ENCODE results near the gene MYH13.

Gene MYH13

GRCh38 chr17:10337136-10337535, 35.7 kb downstream of the MYH13 start:
- DNase-seq (ENCODE audit: low read depth, low spot score): no peak
- in situ Hi-C loops (cut with HindIII; ENCODE audit: low sequenced_read_pairs): no loop called here
- TF ChIP-seq, protein P1, sequence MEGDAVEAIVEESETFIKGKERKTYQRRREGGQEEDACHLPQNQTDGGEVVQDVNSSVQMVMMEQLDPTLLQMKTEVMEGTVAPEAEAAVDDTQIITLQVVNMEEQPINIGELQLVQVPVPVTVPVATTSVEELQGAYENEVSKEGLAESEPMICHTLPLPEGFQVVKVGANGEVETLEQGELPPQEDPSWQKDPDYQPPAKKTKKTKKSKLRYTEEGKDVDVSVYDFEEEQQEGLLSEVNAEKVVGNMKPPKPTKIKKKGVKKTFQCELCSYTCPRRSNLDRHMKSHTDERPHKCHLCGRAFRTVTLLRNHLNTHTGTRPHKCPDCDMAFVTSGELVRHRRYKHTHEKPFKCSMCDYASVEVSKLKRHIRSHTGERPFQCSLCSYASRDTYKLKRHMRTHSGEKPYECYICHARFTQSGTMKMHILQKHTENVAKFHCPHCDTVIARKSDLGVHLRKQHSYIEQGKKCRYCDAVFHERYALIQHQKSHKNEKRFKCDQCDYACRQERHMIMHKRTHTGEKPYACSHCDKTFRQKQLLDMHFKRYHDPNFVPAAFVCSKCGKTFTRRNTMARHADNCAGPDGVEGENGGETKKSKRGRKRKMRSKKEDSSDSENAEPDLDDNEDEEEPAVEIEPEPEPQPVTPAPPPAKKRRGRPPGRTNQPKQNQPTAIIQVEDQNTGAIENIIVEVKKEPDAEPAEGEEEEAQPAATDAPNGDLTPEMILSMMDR (IDR thresholded peaks at IDR 0.05; ENCODE audit: low read depth, low read length): no peak
- H3K4me3 ChIP-seq (ENCODE audit: low read depth, low read length): no peak overlapping the region

GRCh38 chr17:10336393-10336792, 36.4 kb downstream of the MYH13 start:
- in situ Hi-C loops (cut with HindIII; ENCODE audit: low sequenced_read_pairs): no loop called here
- no peak for DNase-seq (ENCODE audit: low read depth, low spot score)
- TF ChIP-seq, protein P1 (IDR thresholded peaks at IDR 0.05; ENCODE audit: low read depth, low read length): no peak
- H3K4me3 ChIP-seq (ENCODE audit: low read depth, low read length): no peak overlapping the region

GRCh38 chr17:10332515-10332914, 40.3 kb downstream of the MYH13 start:
- no peak for DNase-seq (ENCODE audit: low read depth, low spot score)
- TF ChIP-seq, protein P1 (IDR thresholded peaks at IDR 0.05; ENCODE audit: low read depth, low read length): no peak
- in situ Hi-C loops (cut with HindIII; ENCODE audit: low sequenced_read_pairs): no loop called here

DNA sequence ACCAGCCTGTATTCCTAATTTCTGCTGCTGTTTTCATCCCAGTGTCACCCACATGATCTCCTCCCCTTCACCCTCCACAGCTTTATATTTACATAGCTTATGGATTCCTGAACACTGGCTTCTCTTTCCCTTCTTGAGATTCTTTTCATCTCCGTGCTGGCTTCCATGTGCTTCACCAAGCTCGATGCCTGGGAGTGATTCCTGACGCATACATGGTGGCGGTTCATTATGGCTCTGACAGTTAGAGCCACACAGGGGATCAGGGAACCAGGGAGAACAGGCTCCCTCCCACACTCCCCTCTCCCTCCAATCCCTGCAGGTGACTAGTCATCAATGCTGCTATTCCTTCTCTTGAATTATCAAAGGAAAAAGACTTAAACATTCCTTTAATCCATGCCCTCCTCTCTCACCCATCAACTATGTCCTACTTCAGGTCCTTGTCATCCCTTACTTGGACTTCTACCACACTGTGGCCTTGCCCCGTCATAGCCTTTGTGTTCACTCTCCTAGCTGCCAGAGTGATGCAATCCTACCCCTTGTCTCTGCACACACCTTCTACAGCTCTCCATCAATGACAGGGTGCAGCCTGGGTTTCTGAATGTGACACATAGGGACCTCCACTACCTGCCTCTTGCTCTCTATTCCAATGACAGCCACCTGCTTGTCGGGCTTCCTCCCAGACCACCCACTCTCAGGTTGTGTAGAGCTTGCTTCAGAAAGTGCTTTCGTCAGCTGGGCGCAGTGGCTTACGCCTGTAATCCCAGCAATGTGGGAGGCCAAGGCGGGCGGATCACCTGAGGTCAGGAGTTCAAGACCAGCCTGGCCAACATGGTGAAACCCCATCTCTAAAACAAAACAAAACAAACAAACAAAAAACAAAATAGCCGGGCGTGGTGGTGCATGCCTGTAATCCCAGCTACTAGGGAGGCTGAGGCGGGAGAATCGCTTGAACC, 43.6 kb downstream of the MYH13 start:
- in situ Hi-C loops (cut with HindIII; ENCODE audit: low sequenced_read_pairs): no loop called here
- DNase-seq (ENCODE audit: low read depth, low spot score): no peak
- no peak overlapping the region for H3K4me3 ChIP-seq (ENCODE audit: low read depth, low read length)
- TF ChIP-seq, protein P1 (IDR thresholded peaks at IDR 0.05; ENCODE audit: low read depth, low read length): no peak

More at GRCh38 chr17:10332515-10332914, 40.3 kb downstream of the MYH13 start:
- H3K4me3 ChIP-seq (ENCODE audit: low read depth, low read length): no peak overlapping the region

DNA sequence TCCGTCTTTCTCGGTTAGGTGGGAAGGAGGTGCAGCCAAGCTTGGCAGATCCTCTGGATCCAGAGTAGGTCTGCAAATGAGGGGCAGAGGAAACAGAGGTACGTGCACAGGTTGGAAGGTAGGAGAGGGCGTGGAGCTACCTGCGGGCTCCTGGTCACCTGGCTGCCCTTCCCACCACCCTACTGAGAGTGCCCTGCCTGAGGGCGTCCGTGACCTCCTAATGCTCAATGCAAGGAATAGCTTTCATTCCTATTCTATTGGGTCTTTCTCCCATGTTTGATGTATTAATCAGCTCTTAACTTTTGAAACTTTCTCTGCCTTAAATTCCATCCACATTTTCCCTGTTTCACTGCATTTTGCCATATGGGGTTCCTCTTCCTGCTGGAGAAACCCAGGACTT, 44.6 kb downstream of the MYH13 start:
- in situ Hi-C loops (cut with HindIII; ENCODE audit: low sequenced_read_pairs): no loop called here
- TF ChIP-seq, protein P1 (IDR thresholded peaks at IDR 0.05; ENCODE audit: low read depth, low read length): no peak
- no peak for DNase-seq (ENCODE audit: low read depth, low spot score)
- H3K4me3 ChIP-seq (ENCODE audit: low read depth, low read length): no peak overlapping the region

DNA sequence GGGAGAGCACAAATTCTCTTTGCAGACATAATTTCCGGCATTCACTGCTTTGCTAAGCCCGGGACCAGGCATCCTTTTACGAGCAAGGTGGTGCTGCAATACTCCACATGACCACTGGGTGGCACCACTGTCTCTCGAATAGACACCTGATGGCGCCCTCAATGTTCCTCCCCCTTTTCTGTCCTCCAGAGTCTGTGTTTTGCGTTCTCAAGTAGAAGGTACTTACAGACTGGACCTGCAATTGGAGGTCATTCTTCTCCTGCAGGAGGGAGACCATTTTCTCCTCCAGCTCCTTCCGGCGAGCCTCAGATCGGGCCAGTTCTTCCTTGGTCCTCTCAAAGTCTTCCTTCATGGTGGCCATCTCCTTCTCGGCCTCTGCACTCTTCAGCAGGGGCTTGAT, 45.2 kb downstream of the MYH13 start:
- H3K4me3 ChIP-seq (ENCODE audit: low read depth, low read length): no peak overlapping the region
- TF ChIP-seq, protein P1 (IDR thresholded peaks at IDR 0.05; ENCODE audit: low read depth, low read length): peak; percentile 81
- peak; percentile 50 for DNase-seq (ENCODE audit: low read depth, low spot score)
- in situ Hi-C loops (cut with HindIII; ENCODE audit: low sequenced_read_pairs): no loop called here

All from astrocyte of the spinal cord (primary cell).